ENCODE results near the gene THSD7A.

Gene THSD7A

DNA sequence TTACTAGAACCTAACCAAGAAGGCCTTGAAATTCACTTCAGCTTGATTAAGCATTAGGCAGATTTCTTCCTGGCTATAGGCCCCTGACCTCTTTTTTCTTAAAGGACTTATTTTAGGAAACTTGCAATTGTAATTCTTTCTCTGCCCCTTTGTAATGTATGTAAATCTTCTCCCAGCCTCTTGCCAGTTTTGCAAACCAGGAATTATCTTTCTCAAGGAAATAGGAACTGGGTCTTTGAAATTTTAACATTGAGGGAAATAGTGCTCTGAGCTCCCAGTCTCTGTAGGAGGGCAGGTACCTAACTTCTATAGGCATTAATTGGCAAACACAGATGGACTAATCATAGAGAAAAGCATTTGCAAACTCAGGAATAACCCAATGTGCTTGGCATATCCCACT is 342.7 kb downstream of the THSD7A start:
- DNase-seq (ENCODE audit: insufficient read length, low spot score), result no peak

DNA sequence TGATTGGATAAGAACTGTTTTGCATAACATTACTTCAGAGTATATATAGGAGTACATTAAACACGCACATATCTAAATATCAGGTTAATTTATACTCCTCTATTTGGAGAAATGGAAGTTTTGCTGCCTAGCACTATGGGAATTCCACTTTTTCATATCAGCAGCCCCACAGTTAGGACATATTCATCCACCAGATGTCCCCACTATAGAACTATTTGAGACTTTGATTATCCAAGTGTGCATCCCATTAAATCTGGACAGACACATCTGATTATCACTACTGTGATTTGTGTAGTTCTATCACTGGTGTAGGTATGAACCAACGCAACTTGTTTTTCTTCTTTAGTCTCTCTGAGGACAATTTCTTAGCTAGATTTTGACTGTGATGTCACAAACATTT is 345.7 kb downstream of the THSD7A start:
- TF ChIP-seq, protein P1, sequence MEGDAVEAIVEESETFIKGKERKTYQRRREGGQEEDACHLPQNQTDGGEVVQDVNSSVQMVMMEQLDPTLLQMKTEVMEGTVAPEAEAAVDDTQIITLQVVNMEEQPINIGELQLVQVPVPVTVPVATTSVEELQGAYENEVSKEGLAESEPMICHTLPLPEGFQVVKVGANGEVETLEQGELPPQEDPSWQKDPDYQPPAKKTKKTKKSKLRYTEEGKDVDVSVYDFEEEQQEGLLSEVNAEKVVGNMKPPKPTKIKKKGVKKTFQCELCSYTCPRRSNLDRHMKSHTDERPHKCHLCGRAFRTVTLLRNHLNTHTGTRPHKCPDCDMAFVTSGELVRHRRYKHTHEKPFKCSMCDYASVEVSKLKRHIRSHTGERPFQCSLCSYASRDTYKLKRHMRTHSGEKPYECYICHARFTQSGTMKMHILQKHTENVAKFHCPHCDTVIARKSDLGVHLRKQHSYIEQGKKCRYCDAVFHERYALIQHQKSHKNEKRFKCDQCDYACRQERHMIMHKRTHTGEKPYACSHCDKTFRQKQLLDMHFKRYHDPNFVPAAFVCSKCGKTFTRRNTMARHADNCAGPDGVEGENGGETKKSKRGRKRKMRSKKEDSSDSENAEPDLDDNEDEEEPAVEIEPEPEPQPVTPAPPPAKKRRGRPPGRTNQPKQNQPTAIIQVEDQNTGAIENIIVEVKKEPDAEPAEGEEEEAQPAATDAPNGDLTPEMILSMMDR (IDR thresholded peaks at IDR 0.05; ENCODE audit: insufficient read depth, missing control alignments), result no peak
- DNase-seq (ENCODE audit: insufficient read length, low spot score) (no peak), FAIRE-seq (no peak)

More for the DNA sequence above, 342.7 kb downstream of the THSD7A start:
- FAIRE-seq, result no peak
- TF ChIP-seq, protein P1 (IDR thresholded peaks at IDR 0.05; ENCODE audit: insufficient read depth, missing control alignments), result no peak

DNA sequence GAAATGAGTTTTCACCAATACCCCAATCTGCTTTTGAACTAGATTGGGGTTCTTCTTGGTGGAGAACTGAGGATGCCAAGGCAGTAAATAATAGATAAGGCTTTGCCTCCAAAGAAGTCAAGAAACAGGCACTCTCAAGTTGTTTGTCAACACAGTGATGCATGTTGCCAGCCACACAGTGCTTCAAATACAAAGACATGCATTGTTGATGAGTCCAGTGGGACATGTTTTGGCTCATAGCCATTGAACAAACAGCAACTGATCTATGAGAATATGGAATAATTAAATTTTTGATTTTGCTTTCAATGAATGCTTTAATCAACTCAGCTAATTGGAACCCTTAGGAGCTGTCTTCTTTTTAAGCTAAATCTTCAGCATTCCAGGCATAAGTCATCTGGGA is 346.4 kb downstream of the THSD7A start:
- FAIRE-seq (no peak), DNase-seq (ENCODE audit: insufficient read length, low spot score) (no peak)
- TF ChIP-seq, protein P1 (IDR thresholded peaks at IDR 0.05; ENCODE audit: insufficient read depth, missing control alignments), result no peak

DNA sequence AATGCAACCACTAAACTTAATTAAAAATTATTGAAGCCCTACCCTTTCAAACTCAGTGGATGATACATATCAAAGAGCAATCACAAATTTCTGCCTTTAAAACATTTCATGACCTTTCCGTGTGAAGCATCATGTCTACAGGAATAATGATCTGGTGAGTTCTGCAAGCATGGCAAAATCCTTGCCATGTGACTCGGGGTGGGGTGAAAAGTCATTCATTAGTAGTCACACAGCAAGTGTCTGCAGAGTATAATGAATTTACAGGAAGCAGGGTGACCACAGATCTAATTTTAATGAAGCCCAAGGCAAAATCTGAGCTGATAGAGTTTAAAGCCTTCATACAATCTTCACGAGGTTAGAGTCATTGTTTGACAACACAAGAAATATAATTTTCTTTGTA is 351.9 kb downstream of the THSD7A start:
- FAIRE-seq, result no peak
- DNase-seq (ENCODE audit: insufficient read length, low spot score), result no peak
- TF ChIP-seq, protein P1 (IDR thresholded peaks at IDR 0.05; ENCODE audit: insufficient read depth, missing control alignments), result no peak

DNA sequence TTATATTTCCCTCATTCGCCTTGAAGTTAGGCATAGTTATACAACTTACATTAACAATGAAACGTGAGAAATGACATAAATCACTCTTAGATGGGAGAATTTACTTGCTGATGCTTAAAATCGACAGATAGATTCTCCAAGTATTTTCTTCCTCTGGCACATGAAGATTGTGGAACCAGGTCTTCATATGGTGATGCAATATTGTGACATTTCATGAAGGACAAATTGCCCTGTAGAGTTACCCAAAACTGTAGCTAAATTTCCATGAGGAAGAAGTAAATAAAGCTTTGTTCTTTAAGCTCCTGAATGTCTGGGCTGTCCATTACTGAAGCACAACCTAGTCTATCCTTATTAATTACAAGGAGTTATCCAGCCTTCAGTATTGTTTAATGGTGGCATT is 353.1 kb downstream of the THSD7A start:
- DNase-seq (ENCODE audit: insufficient read length, low spot score) (no peak), FAIRE-seq (no peak)
- TF ChIP-seq, protein P1 (IDR thresholded peaks at IDR 0.05; ENCODE audit: insufficient read depth, missing control alignments), result no peak

DNA sequence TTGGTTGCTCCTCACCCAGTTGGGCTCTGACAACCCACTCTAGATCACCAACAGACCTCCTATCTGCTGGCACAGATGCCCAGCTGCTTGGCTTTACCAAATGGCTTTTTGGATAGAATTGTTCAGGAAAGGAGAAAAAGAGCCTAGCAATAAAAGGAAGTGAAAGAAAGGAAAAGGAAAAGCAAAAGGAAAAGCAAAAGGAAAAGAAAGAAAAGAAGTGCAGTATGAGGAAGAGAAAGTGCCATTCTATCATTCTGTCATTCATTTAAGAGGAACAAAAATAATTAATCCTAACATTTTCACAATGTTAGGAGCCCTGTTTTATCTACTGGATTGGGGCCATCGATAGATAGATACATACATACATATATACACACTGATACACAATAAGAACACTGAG is 353.6 kb downstream of the THSD7A start:
- FAIRE-seq (no peak), DNase-seq (ENCODE audit: insufficient read length, low spot score) (no peak)
- TF ChIP-seq, protein P1 (IDR thresholded peaks at IDR 0.05; ENCODE audit: insufficient read depth, missing control alignments), result no peak

DNA sequence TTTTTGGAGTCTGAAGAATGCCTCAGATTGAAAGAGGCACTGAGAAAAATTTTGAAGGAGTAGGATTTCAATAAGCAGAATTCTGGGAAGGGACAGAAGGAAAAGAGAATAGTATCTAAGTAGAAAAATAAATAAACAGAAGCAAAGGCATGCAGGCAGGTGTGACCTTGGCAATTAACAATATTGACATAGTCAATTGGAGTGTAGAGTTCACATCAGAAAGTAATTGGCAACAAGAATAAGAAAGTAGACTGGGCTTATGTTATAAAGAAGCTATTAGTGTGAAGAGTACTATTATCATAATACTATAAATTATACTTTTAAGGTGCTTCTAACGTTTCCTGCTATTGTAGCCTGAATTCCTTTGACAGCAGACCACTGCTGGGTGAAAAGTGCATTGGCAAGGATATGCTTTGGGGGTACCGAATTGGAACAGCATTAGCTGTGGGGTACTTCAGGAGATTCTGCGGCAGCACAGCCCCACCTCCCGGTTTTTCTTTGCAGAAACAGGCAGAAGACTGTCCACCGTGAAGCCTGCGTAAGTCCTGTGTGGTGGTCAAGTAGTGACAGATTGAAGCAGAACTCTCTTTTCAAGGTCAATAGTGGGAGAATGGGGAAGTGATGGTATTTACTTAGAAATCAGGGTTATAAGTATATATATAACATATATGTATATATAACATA is 357.0 kb downstream of the THSD7A start:
- TF ChIP-seq, protein P1 (IDR thresholded peaks at IDR 0.05; ENCODE audit: insufficient read depth, missing control alignments), result no peak
- DNase-seq (ENCODE audit: insufficient read length, low spot score) (no peak), FAIRE-seq (no peak)
